ENCODE data around the gene PLCB1. TPM values are rescaled to one million over a fixed set of nuclear protein-coding genes. Genes with fewer than 3 reads are reported as not detected.

The PLCB1 gene
- total and polyA plus RNA-seq, 2 of the 4 experiments (the other 2 are of a cell fraction) = 5.6 to 16.1 TPM

GRCh38 chr20:8421981-8422380 is 289.9 kb downstream of the PLCB1 start:
- no peak overlapping the region for H2AK9ac ChIP-seq (replicated peaks; ENCODE audit: low read depth, low read length, poor library complexity)
- H2BK20ac ChIP-seq (ENCODE audit: low read depth, low read length) = no peak overlapping the region
- no peak overlapping the region for H3K18ac ChIP-seq (ENCODE audit: low read depth, low read length)
- no peak overlapping the region for H4K8ac ChIP-seq (ENCODE audit: low read depth in 2 of 2, low read length in 2 of 2)
- no peak overlapping the region for H3K4ac ChIP-seq (ENCODE audit: low read depth, low read length)
- H3K36me3 ChIP-seq (ENCODE audit: control insufficient read depth, insufficient read depth, low read length) = no peaks in the 10 kb centered on the region
- H3K9ac ChIP-seq (ENCODE audit: low read depth, low read length) = no peak overlapping the region
- ChIA-PET POLR2A (ENCODE audit: unreplicated experiment) (no interaction called here), CTCF (no interaction called here)
- no peak overlapping the region for H4K5ac ChIP-seq (ENCODE audit: low read depth, low read length)
- H3K27ac ChIP-seq (ENCODE audit: insufficient read depth, low read length) = no peak overlapping the region
- no peak overlapping the region for H4K91ac ChIP-seq (ENCODE audit: insufficient read depth, low read depth, low read length)
- peaks cover 3 to 4% of the 10 kb centered on the region in 2 experiments; a peak in 1 of 4 replicates for H3K79me1 ChIP-seq (ENCODE audit: low read depth in 1 of 2, low read length in 2 of 2)
- H3K14ac ChIP-seq (replicated peaks; ENCODE audit: low read depth, low read length) = no peak overlapping the region
- no peak overlapping the region; the same call in 1 of the 2 replicates for H3K4me2 ChIP-seq (ENCODE audit: low read depth, low read length)
- H3K23ac ChIP-seq (ENCODE audit: low read depth, low read length) = no peak overlapping the region
- dilution Hi-C loops (cut with HindIII; ENCODE audit: low sequenced_read_pairs, unreplicated experiment) = no loop called here
- no peaks in the 10 kb centered on the region for H4K20me1 ChIP-seq (ENCODE audit: insufficient read depth, low read length)
- no CpG with 5 or more reads among the region's 2 CpGs for WGBS, 2 experiments (ENCODE audit: extremely low coverage in 2 of 2, insufficient read length in 1 of 2)
- intact Hi-C loops (cut with micrococcal nuclease) = no loop called here
- no peaks in the 10 kb centered on the region for H3K27me3 ChIP-seq (ENCODE audit: control insufficient read depth, insufficient read depth, low read length)
- H2AFZ ChIP-seq (replicated peaks; ENCODE audit: low read length, poor library complexity) = no peak overlapping the region
- H3K4me3 ChIP-seq (ENCODE audit: insufficient read depth, low read depth, low read length) = no peak overlapping the region
- peaks cover 6% of the 10 kb centered on the region; the same call in 1 of the 2 replicates for H3K4me1 ChIP-seq (ENCODE audit: control insufficient read depth, insufficient read depth, low read length)
- in situ Hi-C loops (cut with MboI; ENCODE audit: low sequenced_read_pairs) = loop anchor here (25.0 kb wide), 1 partner anchor 290 kb away; no protein-coding TSS in a partner anchor
- no peaks in the 10 kb centered on the region for H3K9me3 ChIP-seq (ENCODE audit: control insufficient read depth, insufficient read depth, low read length)
- DNase-seq (peak; percentile 51), ATAC-seq (ENCODE audit: low read depth) (no peak)
- BruUV-seq (replicated peaks) = no TSS peak
- H2BK120ac ChIP-seq (ENCODE audit: low read depth, low read length) = no peak overlapping the region
- H3K56ac ChIP-seq (ENCODE audit: extremely low read depth, insufficient read depth, low read length) = no peak overlapping the region
- peaks cover 4% of the 10 kb centered on the region; the same call in 1 of the 2 replicates for H3K9me1 ChIP-seq (ENCODE audit: insufficient read depth, low read length)
- TF ChIP-seq POLR2A (IDR thresholded peaks at IDR 0.05; ENCODE audit: low read depth, low read length) (no peak), CHD1 (IDR thresholded peaks at IDR 0.05; ENCODE audit: low read depth, low read length) (no peak), CTCF (conservative IDR thresholded peaks at IDR 0.05; ENCODE audit: low read depth, low read length) (no peak), BHLHE40 (IDR thresholded peaks at IDR 0.05; ENCODE audit: low read depth, low read length) (no peak), FOS (IDR thresholded peaks at IDR 0.05; ENCODE audit: low read depth, low read length) (no peak), USF2 (IDR thresholded peaks at IDR 0.05; ENCODE audit: low read depth, low read length) (no peak), MXI1 (IDR thresholded peaks at IDR 0.05; ENCODE audit: borderline replicate concordance, low read depth, low read length) (no peak), RCOR1 (IDR thresholded peaks at IDR 0.05; ENCODE audit: insufficient replicate concordance, low read length) (no peak), RAD21 (IDR thresholded peaks at IDR 0.05; ENCODE audit: low read length) (no peak), SMC3 (IDR thresholded peaks at IDR 0.05; ENCODE audit: low read depth, low read length) (no peak), CEBPB (IDR thresholded peaks at IDR 0.05; ENCODE audit: low read depth, low read length) (no peak), MAZ (IDR thresholded peaks at IDR 0.05; ENCODE audit: borderline replicate concordance, low read depth, low read length) (no peak)
- H2BK15ac ChIP-seq (ENCODE audit: low read depth, low read length) = no peak overlapping the region
- H2AK5ac ChIP-seq (ENCODE audit: low read depth, low read length) = no peak overlapping the region
- H2BK5ac ChIP-seq (ENCODE audit: low read depth, low read length, poor library complexity, severe bottlenecking) = no peak overlapping the region
